ENCODE data around the gene FALEC.
"Not testable (repeated sequence)": the region's sequence is repeated elsewhere in the genome, so short reads cannot be mapped to it uniquely, and the experiment has no call there.

The FALEC gene

GRCh38 chr1:150576794-150577556, 61.4 kb downstream of the FALEC start:
- DNase-seq: peak; percentile 49

GRCh38 chr1:150577557-150578271, 62.2 kb downstream of the FALEC start:
- DNase-seq: peak; percentile 62

- peak; percentile 59 for DNase-seq
Measured at GRCh38 chr1:150578272-150579109, 62.9 kb downstream of the FALEC start.

GRCh38 chr1:150579110-150579944, 63.8 kb downstream of the FALEC start, which contains the start of gene MCL1:
Gene MCL1 (minus strand): TSS chr1:150579610. CDS start chr1:150579530, 80 bp downstream.
- peak; percentile 95 for DNase-seq

- DNase-seq: no peak
Measured at GRCh38 chr1:150579945-150580642, 64.5 kb downstream of the FALEC start.

GRCh38 chr1:150580966-150581365, 65.4 kb downstream of the FALEC start:
- DNase-seq: not testable (repeated sequence)

- not testable (repeated sequence) for DNase-seq
Measured at GRCh38 chr1:150581437-150581836, 65.9 kb downstream of the FALEC start.

GRCh38 chr1:150581962-150582361, 66.4 kb downstream of the FALEC start:
- DNase-seq: not testable (repeated sequence)

GRCh38 chr1:150582371-150582770, 66.8 kb downstream of the FALEC start:
- DNase-seq: no peak
